Gastroesophageal sphincter (tissue), 4 donors: ENCODE measurements around the gene CSMD2. TPM values are rescaled to one million over a fixed set of nuclear protein-coding genes. Genes with fewer than 3 reads are reported as not detected.

Experiments used
- ATAC-seq: fragments of 150-250 bp; one replicate; pipeline ENCODE4 v1.9.1; 2016; ENCODE audit warnings: mild to moderate bottlenecking, moderate library complexity
- H3K27ac ChIP-seq, 4 donors: fragments of 200-600 bp; sonication (generic) in 3 of 4; 1 replicate in 3 of 4; 2 replicates in 1 of 4; pipeline ENCODE4 v1.5.1; 2016 to 2019
- H3K27me3 ChIP-seq: fragments of 200-600 bp; sonication (generic); one replicate; pipeline ENCODE4 v1.5.1; 2019
- H3K36me3 ChIP-seq, 2 donors: fragments of 200-600 bp; sonication (generic); one replicate each; pipeline ENCODE4 v1.5.1; 2019; ENCODE audit warnings: control low read depth in 1 of 2
- H3K4me1 ChIP-seq, 3 donors: fragments of 200-600 bp; sonication (generic); 1 replicate in 2 of 3; 2 replicates in 1 of 3; pipeline ENCODE4 v1.5.1; 2016 to 2019; ENCODE audit warnings: control low read depth in 2 of 3
- H3K4me3 ChIP-seq, 2 donors: fragments of 200-600 bp; sonication (generic); one replicate each; pipeline ENCODE4 v1.5.1; 2019; ENCODE audit warnings: mild to moderate bottlenecking in 1 of 2, moderate library complexity in 1 of 2
- H3K9me3 ChIP-seq, 3 donors: fragments of 200-600 bp; sonication (generic); one replicate each; pipeline ENCODE4 v1.5.1; 2017 to 2019; ENCODE audit warnings: control low read depth in 2 of 3
- EP300 ChIP-seq: sonication (generic); formaldehyde crosslinking; IDR thresholded peaks from one replicate; pipeline ENCODE4 v1.6.1; 2017; ENCODE audit warnings: antibody characterized with exemption, mild to moderate bottlenecking
- POLR2A ChIP-seq, 2 donors: fragments of 450-650 bp; IDR thresholded peaks; one replicate each; pipeline ENCODE4 v1.6.1; 2017; ENCODE audit warnings: antibody characterized with exemption in 2 of 2, mild to moderate bottlenecking in 2 of 2, moderate library complexity in 1 of 2
- POLR2AphosphoS5 ChIP-seq: sonication (generic); formaldehyde crosslinking; IDR thresholded peaks from one replicate; pipeline ENCODE4 v1.6.1; 2017; ENCODE audit warnings: antibody characterized with exemption
- WGBS, 2 donors: methylation state at CpG; one replicate each; pipeline ENCODE4 v1.1.5; 2018; ENCODE audit warnings: low coverage in 1 of 2; 5-methylcytosine and 5-hydroxymethylcytosine counted together
- total RNA-seq, 4 donors: library from RNA; depleted of rRNA; stranded (reverse); fragments of >200 nt; gene quantifications; one replicate each; pipeline ENCODE4 v1.1.0, GENCODE V29; 2016
- TF ChIP-seq, protein P1 (sequence below), 4 experiments: fragments of 200-600 bp in 2 of 4; fragments of 450-650 bp in 2 of 4; sonication (generic) in 1 of 4; IDR thresholded peaks; one replicate each; pipeline ENCODE4 v1.5.1; 2017 to 2019; ENCODE audit warnings: antibody characterized with exemption in 4 of 4, mild to moderate bottlenecking in 2 of 4, moderate library complexity in 2 of 4

The CSMD2 gene
- total RNA-seq, 4 donors from 2014 or later: 0.22 to 2.5 (median 0.37) TPM

GRCh38 chr1:33618636-33619035 lies 546.4 kb downstream of the CSMD2 start:
- Histone ChIP-seq H3K27ac (no peak overlapping the region), H3K36me3 (no peaks in the 10 kb centered on the region), H3K4me1 (no peaks in the 10 kb centered on the region), H3K4me3 (no peak overlapping the region), H3K9me3 (no peaks in the 10 kb centered on the region), H3K27me3 (peaks cover 24% of the 10 kb centered on the region)
- TF ChIP-seq, protein P1, sequence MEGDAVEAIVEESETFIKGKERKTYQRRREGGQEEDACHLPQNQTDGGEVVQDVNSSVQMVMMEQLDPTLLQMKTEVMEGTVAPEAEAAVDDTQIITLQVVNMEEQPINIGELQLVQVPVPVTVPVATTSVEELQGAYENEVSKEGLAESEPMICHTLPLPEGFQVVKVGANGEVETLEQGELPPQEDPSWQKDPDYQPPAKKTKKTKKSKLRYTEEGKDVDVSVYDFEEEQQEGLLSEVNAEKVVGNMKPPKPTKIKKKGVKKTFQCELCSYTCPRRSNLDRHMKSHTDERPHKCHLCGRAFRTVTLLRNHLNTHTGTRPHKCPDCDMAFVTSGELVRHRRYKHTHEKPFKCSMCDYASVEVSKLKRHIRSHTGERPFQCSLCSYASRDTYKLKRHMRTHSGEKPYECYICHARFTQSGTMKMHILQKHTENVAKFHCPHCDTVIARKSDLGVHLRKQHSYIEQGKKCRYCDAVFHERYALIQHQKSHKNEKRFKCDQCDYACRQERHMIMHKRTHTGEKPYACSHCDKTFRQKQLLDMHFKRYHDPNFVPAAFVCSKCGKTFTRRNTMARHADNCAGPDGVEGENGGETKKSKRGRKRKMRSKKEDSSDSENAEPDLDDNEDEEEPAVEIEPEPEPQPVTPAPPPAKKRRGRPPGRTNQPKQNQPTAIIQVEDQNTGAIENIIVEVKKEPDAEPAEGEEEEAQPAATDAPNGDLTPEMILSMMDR (IDR thresholded peaks at IDR 0.05): no peak
- no peak for TF ChIP-seq POLR2A (IDR thresholded peaks at IDR 0.05)
- TF ChIP-seq EP300: no peak
- TF ChIP-seq POLR2AphosphoS5: no peak
- no CpG with 5 or more reads among the region's 1 CpG for WGBS, 2 donors
- ATAC-seq: no peak

- no peak for TF ChIP-seq EP300
- no peak for TF ChIP-seq POLR2AphosphoS5
- no peak for TF ChIP-seq POLR2A (IDR thresholded peaks at IDR 0.05)
- TF ChIP-seq, protein P1 (IDR thresholded peaks at IDR 0.05): no peak
- Histone ChIP-seq H3K36me3 (no peaks in the 10 kb centered on the region), H3K9me3 (no peaks in the 10 kb centered on the region), H3K4me3 (no peak overlapping the region), H3K27me3 (peaks cover 28% of the 10 kb centered on the region), H3K4me1 (no peaks in the 10 kb centered on the region), H3K27ac (no peak overlapping the region)
- WGBS, 2 donors: 95% methylated on average over 7 of the region's 9 CpGs; no CpG with 5 or more reads in 1 of the 2 donors
- no peak for ATAC-seq
These were observed 547.6 kb downstream of the CSMD2 start for GRCh38 chr1:33617451-33617850.

GRCh38 chr1:33616780-33617179 lies 548.2 kb downstream of the CSMD2 start:
- Histone ChIP-seq H3K27ac (no peak overlapping the region), H3K36me3 (no peaks in the 10 kb centered on the region), H3K4me3 (no peak overlapping the region), H3K27me3 (peaks cover 28% of the 10 kb centered on the region), H3K9me3 (no peaks in the 10 kb centered on the region), H3K4me1 (no peaks in the 10 kb centered on the region)
- ATAC-seq: no peak
- TF ChIP-seq POLR2A (IDR thresholded peaks at IDR 0.05): no peak
- no peak for TF ChIP-seq EP300
- TF ChIP-seq, protein P1 (IDR thresholded peaks at IDR 0.05): no peak
- TF ChIP-seq POLR2AphosphoS5: no peak
- 47 to 58% methylated on average over 4 to 6 of the region's 6 CpGs for WGBS, 2 donors

- WGBS, 2 donors: 48 to 50% methylated on average over 4 to 5 of the region's 7 CpGs
- no peaks in the 10 kb centered on the region for H3K4me1 ChIP-seq
- ATAC-seq: no peak
- no peak for TF ChIP-seq EP300
- no peak for TF ChIP-seq POLR2AphosphoS5
- TF ChIP-seq POLR2A (IDR thresholded peaks at IDR 0.05): no peak
- TF ChIP-seq, protein P1 (IDR thresholded peaks at IDR 0.05): no peak
- H3K27ac ChIP-seq: no peak overlapping the region
- H3K9me3 ChIP-seq: no peaks in the 10 kb centered on the region
- no peaks in the 10 kb centered on the region for H3K36me3 ChIP-seq
- H3K4me3 ChIP-seq: no peak overlapping the region
- H3K27me3 ChIP-seq: peaks cover 28% of the 10 kb centered on the region
These were observed 549.5 kb downstream of the CSMD2 start for GRCh38 chr1:33615546-33615945.

DNA sequence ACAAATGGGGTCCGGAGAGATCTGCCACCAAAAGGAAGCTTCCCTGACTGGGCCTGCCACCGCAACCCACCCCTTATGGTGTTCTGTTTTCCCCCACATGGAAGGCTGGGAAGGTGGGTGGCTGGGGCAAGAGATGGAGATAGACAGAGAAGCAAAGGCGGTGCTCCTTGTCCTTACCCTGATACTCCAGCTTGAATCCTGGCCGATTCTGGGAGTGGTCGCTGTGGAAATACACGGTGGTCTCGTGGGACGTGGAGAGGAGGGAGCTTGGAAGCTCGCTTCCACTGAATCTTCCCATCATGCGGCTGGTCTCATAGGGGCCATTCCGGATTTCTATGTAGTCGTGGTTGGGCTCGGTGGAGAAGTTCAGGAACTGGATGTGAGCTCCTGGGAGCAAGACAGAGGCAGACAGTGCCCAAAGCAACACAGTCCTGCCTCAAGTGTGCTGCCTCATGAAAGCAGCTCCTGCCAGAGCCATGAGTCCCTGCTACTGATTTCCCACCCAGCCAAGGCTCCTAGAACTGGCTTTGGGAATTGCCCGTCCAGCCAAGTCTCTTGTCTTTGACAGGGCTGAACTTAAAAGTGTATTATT lies 554.1 kb downstream of the CSMD2 start:
- H3K36me3 ChIP-seq: no peaks in the 10 kb centered on the region
- 70% methylated on average over 4 of the region's 14 CpGs; no CpG with 5 or more reads in 1 of the 2 donors for WGBS, 2 donors
- no peak for ATAC-seq
- H3K4me3 ChIP-seq: no peak overlapping the region
- H3K27me3 ChIP-seq: peaks cover 24% of the 10 kb centered on the region
- no peak overlapping the region for H3K27ac ChIP-seq
- H3K9me3 ChIP-seq: no peaks in the 10 kb centered on the region
- TF ChIP-seq EP300: no peak
- TF ChIP-seq POLR2AphosphoS5: no peak
- no peak for TF ChIP-seq POLR2A (IDR thresholded peaks at IDR 0.05)
- TF ChIP-seq, protein P1 (IDR thresholded peaks at IDR 0.05): no peak
- H3K4me1 ChIP-seq: no peaks in the 10 kb centered on the region
